ENCODE data around the gene CD247.
A peak's percentile ranks its signal among the peaks of the same experiment; 100 is the strongest.

CD247 gene

GRCh38 chr1:167435484-167435883 is 82.8 kb downstream of the CD247 start:
- DNase-seq = no peak

- no peak for DNase-seq
Observed at GRCh38 chr1:167434306-167434705, 84.0 kb downstream of the CD247 start.

GRCh38 chr1:167433884-167434283 is 84.4 kb downstream of the CD247 start:
- DNase-seq = no peak

- DNase-seq = no peak
Observed at GRCh38 chr1:167432780-167433179, 85.5 kb downstream of the CD247 start.

- DNase-seq = peak in 1 of 3 donors; percentile 9
Observed at GRCh38 chr1:167431909-167432650, 86.2 kb downstream of the CD247 start.

GRCh38 chr1:167431261-167431908 is 86.9 kb downstream of the CD247 start:
- DNase-seq = no peak

GRCh38 chr1:167430849-167431242 is 87.5 kb downstream of the CD247 start:
- no peak for DNase-seq

- no peak for DNase-seq
Observed at GRCh38 chr1:167430134-167430848, 88.0 kb downstream of the CD247 start.

GRCh38 chr1:167429612-167430011 is 88.7 kb downstream of the CD247 start:
- no peak for DNase-seq

GRCh38 chr1:167428395-167428794 is 89.9 kb downstream of the CD247 start:
- DNase-seq = no peak

- DNase-seq = no peak
Observed at GRCh38 chr1:167427848-167428247, 90.5 kb downstream of the CD247 start.

GRCh38 chr1:167426716-167427115 is 91.6 kb downstream of the CD247 start:
- DNase-seq = no peak

GRCh38 chr1:167425482-167425881 is 92.8 kb downstream of the CD247 start:
- DNase-seq = no peak

GRCh38 chr1:167423684-167424619 is 94.4 kb downstream of the CD247 start:
- no peak for DNase-seq

GRCh38 chr1:167420510-167420909 is 97.8 kb downstream of the CD247 start:
- peak; percentile 23 to 32 (median 25) for DNase-seq

GRCh38 chr1:167419245-167419644 is 99.1 kb downstream of the CD247 start:
- DNase-seq = no peak

- DNase-seq = no peak
Observed at GRCh38 chr1:167418391-167418790, 99.9 kb downstream of the CD247 start.

- DNase-seq = no peak
Observed at GRCh38 chr1:167416506-167416905, 101.8 kb downstream of the CD247 start.

GRCh38 chr1:167413328-167413727 is 105.0 kb downstream of the CD247 start:
- DNase-seq = no peak

GRCh38 chr1:167412920-167413319 is 105.4 kb downstream of the CD247 start:
- no peak for DNase-seq

GRCh38 chr1:167412072-167412471 is 106.3 kb downstream of the CD247 start:
- no peak for DNase-seq

- no peak for DNase-seq
Observed at GRCh38 chr1:167409183-167409582, 109.1 kb downstream of the CD247 start.

GRCh38 chr1:167408355-167408754 is 110.0 kb downstream of the CD247 start:
- no peak for DNase-seq

All from suppressor macrophage treated with lipopolysaccharide for 1 hour (primary cell).